HG03521 (cell line): ENCODE measurements around the gene LPCAT3.
"Not testable (repeated sequence)": the region's sequence is repeated elsewhere in the genome, so short reads cannot be mapped to it uniquely, and the experiment has no call there.

Experiments used
- ATAC-seq: cut with Tn5 transposase; IDR thresholded peaks from one replicate; pipeline ENCODE4 v1.9.1; 2021; ENCODE audit warnings: mild to moderate bottlenecking, moderate library complexity; ENCODE audit not compliant: unreplicated experiment

Gene LPCAT3

GRCh38 chr12:7037411-7037810 lies 19.1 kb upstream of the LPCAT3 start:
- ATAC-seq = not testable (repeated sequence)

- no peak for ATAC-seq
Observed at GRCh38 chr12:7035463-7035862, 17.2 kb upstream of the LPCAT3 start.

GRCh38 chr12:7034464-7034863 lies 16.2 kb upstream of the LPCAT3 start:
- ATAC-seq = no peak

GRCh38 chr12:7032990-7033389 lies 14.7 kb upstream of the LPCAT3 start:
- no peak for ATAC-seq

- no peak for ATAC-seq
Observed at GRCh38 chr12:7031306-7031705, 13.0 kb upstream of the LPCAT3 start.

- no peak for ATAC-seq
Observed at GRCh38 chr12:7026854-7027253, 8.6 kb upstream of the LPCAT3 start.

- no peak for ATAC-seq
Observed at GRCh38 chr12:7023114-7023513, 4.8 kb upstream of the LPCAT3 start.

- no peak for ATAC-seq
Observed at GRCh38 chr12:7021956-7022355, 3.7 kb upstream of the LPCAT3 start.

- ATAC-seq = no peak
Observed at GRCh38 chr12:7019043-7019569, 830 bp upstream of the LPCAT3 start.

GRCh38 chr12:7017870-7018349 lies 366 bp downstream of the LPCAT3 start:
- peak; percentile 1 for ATAC-seq

- no peak for ATAC-seq
Observed at GRCh38 chr12:7016958-7017571, 1.2 kb downstream of the LPCAT3 start.

- ATAC-seq = no peak
Observed at GRCh38 chr12:7015555-7016370, 2.5 kb downstream of the LPCAT3 start.

- no peak for ATAC-seq
Observed at GRCh38 chr12:7013101-7013500, 5.2 kb downstream of the LPCAT3 start.

GRCh38 chr12:7012024-7012607 lies 6.2 kb downstream of the LPCAT3 start:
- no peak for ATAC-seq

- ATAC-seq = not testable (repeated sequence)
Observed at GRCh38 chr12:7011398-7011797, 6.9 kb downstream of the LPCAT3 start.

- ATAC-seq = no peak
Observed at GRCh38 chr12:7009512-7009911, 8.8 kb downstream of the LPCAT3 start.

- no peak for ATAC-seq
Observed at GRCh38 chr12:7008864-7009263, 9.4 kb downstream of the LPCAT3 start.

- ATAC-seq = no peak
Observed at GRCh38 chr12:7006639-7007038, 11.6 kb downstream of the LPCAT3 start.

GRCh38 chr12:7005311-7005710 lies 13.0 kb downstream of the LPCAT3 start:
- ATAC-seq = no peak

- ATAC-seq = no peak
Observed at GRCh38 chr12:7004840-7005239, 13.4 kb downstream of the LPCAT3 start.

GRCh38 chr12:7004287-7004803 lies 13.9 kb downstream of the LPCAT3 start:
- no peak for ATAC-seq
